Choroid plexus epithelial cell (primary cell): ENCODE measurements around the gene NMUR1.
A peak's percentile ranks its signal among the peaks of the same experiment; 100 is the strongest.

Source experiments
- DNase-seq: peaks from one replicate; pipeline ENCODE4 v3.0.0-alpha.2; 2010; ENCODE audit warnings: low read depth
- H3K4me3 ChIP-seq: 2 replicates; pipeline ENCODE4 v1.5.1; 2011; ENCODE audit warnings: low read depth, mild to moderate bottlenecking, control low read depth, low read length, moderate library complexity
- CTCF ChIP-seq: conservative IDR thresholded peaks from 2 replicates; pipeline ENCODE4 v1.5.1; 2011; ENCODE audit warnings: low read depth, mild to moderate bottlenecking, control low read depth, inconsistent platforms, low read length, moderate library complexity

Gene NMUR1

GRCh38 chr2:231515603-231516002 lies 14.6 kb downstream of the NMUR1 start:
- H3K4me3 ChIP-seq, result no peak overlapping the region
- no peak for TF ChIP-seq CTCF
- DNase-seq, result no peak

- H3K4me3 ChIP-seq, result peak overlapping the region; percentile 75
- no peak for DNase-seq
- TF ChIP-seq CTCF, result no peak
These were observed 15.3 kb downstream of the NMUR1 start for GRCh38 chr2:231514951-231515297.

- no peak for TF ChIP-seq CTCF
- peak overlapping the region; percentile 80 for H3K4me3 ChIP-seq
- peak; percentile 97 for DNase-seq
These were observed 15.9 kb downstream of the NMUR1 start for GRCh38 chr2:231514225-231514950.

GRCh38 chr2:231513746-231514224 lies 16.5 kb downstream of the NMUR1 start:
- TF ChIP-seq CTCF, result no peak
- H3K4me3 ChIP-seq, result peak overlapping the region; percentile 80
- DNase-seq, result no peak

- no peak overlapping the region for H3K4me3 ChIP-seq
- TF ChIP-seq CTCF, result no peak
- peak; percentile 41 for DNase-seq
These were observed 18.0 kb downstream of the NMUR1 start for GRCh38 chr2:231512222-231512621.

GRCh38 chr2:231503766-231504165 lies 26.5 kb downstream of the NMUR1 start:
- DNase-seq, result no peak
- no peak overlapping the region for H3K4me3 ChIP-seq
- no peak for TF ChIP-seq CTCF

- no peak for TF ChIP-seq CTCF
- DNase-seq, result no peak
These were observed 27.6 kb downstream of the NMUR1 start for GRCh38 chr2:231502596-231502995.

More at GRCh38 chr2:231502596-231502995, 27.6 kb downstream of the NMUR1 start:
- H3K4me3 ChIP-seq, result no peak overlapping the region
